Smooth muscle cell (in vitro differentiated cells): ENCODE data around the gene FBXL4. TPM values are rescaled to one million over a fixed set of nuclear protein-coding genes. Genes with fewer than 3 reads are reported as not detected.

Experiments used
- DNase-seq: peaks from one replicate; lab custom pipeline; 2025; ENCODE audit not compliant: unreplicated experiment; lab: John Stamatoyannopoulos, UW
- H2AFZ ChIP-seq: fragments of 200-600 bp; sonication (generic); 2 replicates; pipeline ENCODE4 v1.6.0; 2016; ENCODE audit warnings: antibody characterized with exemption, low read depth, mild to moderate bottlenecking
- H3F3A ChIP-seq: fragments of 200-600 bp; sonication (generic); 2 replicates; pipeline ENCODE4 v1.6.0; 2017; ENCODE audit warnings: antibody characterized with exemption, low read depth
- H3K27ac ChIP-seq: fragments of 200-600 bp; sonication (generic); 2 replicates; pipeline ENCODE4 v1.5.1; 2016; ENCODE audit warnings: low read depth, mild to moderate bottlenecking
- H3K27me3 ChIP-seq: fragments of 200-600 bp; sonication (generic); 2 replicates; pipeline ENCODE4 v1.6.1; 2016; ENCODE audit warnings: low read depth, mild to moderate bottlenecking
- H3K36me3 ChIP-seq: fragments of 200-600 bp; sonication (generic); 2 replicates; pipeline ENCODE4 v1.5.1; 2016; ENCODE audit warnings: low read depth
- H3K4me1 ChIP-seq: fragments of 200-600 bp; sonication (generic); 2 replicates; pipeline ENCODE4 v1.5.1; 2016; ENCODE audit warnings: low read depth
- H3K4me2 ChIP-seq: fragments of 200-600 bp; sonication (generic); 2 replicates; pipeline ENCODE4 v1.6.0; 2016; ENCODE audit warnings: mild to moderate bottlenecking
- H3K4me3 ChIP-seq: fragments of 200-600 bp; sonication (generic); 2 replicates; pipeline ENCODE4 v1.5.1; 2016; ENCODE audit warnings: mild to moderate bottlenecking
- H3K79me2 ChIP-seq: fragments of 200-600 bp; sonication (generic); 2 replicates; pipeline ENCODE4 v1.6.0; 2016; ENCODE audit warnings: low read depth, mild to moderate bottlenecking
- H3K9ac ChIP-seq: fragments of 200-600 bp; sonication (generic); 2 replicates; pipeline ENCODE4 v1.6.0; 2016; ENCODE audit warnings: low read depth
- H3K9me3 ChIP-seq: fragments of 200-600 bp; sonication (generic); replicated peaks from 2 replicates; pipeline ENCODE4 v1.5.1; 2016; ENCODE audit warnings: low read depth
- H4K20me1 ChIP-seq: fragments of 200-600 bp; sonication (generic); 2 replicates; pipeline ENCODE4 v1.6.0; 2016; ENCODE audit warnings: low read depth
- WGBS: methylation state at CpG from one replicate; pipeline ENCODE4 v1.1.7; 2016; ENCODE audit warnings: low lambda C conversion rate; 5-methylcytosine and 5-hydroxymethylcytosine counted together
- polyA plus RNA-seq: library from polyadenylated mRNA; unstranded; fragments of >200 nt; fragmentation: Nextera tagmentation; extraction: Ambion mirVana; gene quantifications from 2 replicates; pipeline ENCODE4 v1.2.1, GENCODE V29; 2016
- total RNA-seq: library from RNA; depleted of rRNA; stranded (reverse); fragments of >200 nt; gene quantifications from 2 replicates; pipeline ENCODE4 v1.2.3, GENCODE V29; 2014
- TF ChIP-seq, protein P1 (sequence below): fragments of 200-600 bp; sonication (generic); IDR thresholded peaks from 2 replicates; pipeline ENCODE4 v1.5.1; 2017; ENCODE audit warnings: borderline replicate concordance, mild to moderate bottlenecking, antibody characterized with exemption; ENCODE audit not compliant: insufficient read depth, poor library complexity, severe bottlenecking

FBXL4 gene
- total and polyA plus RNA-seq, 2 experiments from 2014 or later = 7.3 to 18.8 TPM

DNA sequence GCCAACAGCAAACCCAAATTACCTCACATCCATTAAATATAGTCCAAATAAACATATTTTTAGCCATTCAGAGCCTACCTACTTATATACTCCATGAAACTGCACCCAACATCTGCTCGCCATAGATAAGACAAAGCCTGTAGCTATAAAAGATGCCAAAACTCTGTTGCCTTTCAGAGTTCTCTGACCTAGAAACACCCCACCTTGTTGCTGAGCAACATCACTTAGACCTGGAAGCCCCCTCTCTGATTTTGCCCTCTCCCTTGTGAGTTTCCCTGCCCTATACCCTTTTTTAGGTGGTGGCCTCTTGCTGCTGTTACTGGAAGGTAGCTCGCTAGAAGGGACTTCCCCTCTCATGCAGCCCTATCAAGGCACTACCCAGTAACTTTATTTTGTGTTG lies 27.7 kb upstream of the FBXL4 start:
- Histone ChIP-seq H3K36me3 (no peaks in the 10 kb centered on the region), H2AFZ (no peak overlapping the region), H3K79me2 (no peaks in the 10 kb centered on the region), H3K9me3 (no peaks in the 10 kb centered on the region), H3K4me2 (no peak overlapping the region), H3K4me3 (no peak overlapping the region), H3K27ac (no peak overlapping the region), H3K27me3 (no peaks in the 10 kb centered on the region), H3K4me1 (no peaks in the 10 kb centered on the region), H3K9ac (no peak overlapping the region), H3F3A (no peaks in the 10 kb centered on the region), H4K20me1 (no peaks in the 10 kb centered on the region)
- WGBS = 93% methylated on average over 2 of the region's 2 CpGs
- TF ChIP-seq, protein P1, sequence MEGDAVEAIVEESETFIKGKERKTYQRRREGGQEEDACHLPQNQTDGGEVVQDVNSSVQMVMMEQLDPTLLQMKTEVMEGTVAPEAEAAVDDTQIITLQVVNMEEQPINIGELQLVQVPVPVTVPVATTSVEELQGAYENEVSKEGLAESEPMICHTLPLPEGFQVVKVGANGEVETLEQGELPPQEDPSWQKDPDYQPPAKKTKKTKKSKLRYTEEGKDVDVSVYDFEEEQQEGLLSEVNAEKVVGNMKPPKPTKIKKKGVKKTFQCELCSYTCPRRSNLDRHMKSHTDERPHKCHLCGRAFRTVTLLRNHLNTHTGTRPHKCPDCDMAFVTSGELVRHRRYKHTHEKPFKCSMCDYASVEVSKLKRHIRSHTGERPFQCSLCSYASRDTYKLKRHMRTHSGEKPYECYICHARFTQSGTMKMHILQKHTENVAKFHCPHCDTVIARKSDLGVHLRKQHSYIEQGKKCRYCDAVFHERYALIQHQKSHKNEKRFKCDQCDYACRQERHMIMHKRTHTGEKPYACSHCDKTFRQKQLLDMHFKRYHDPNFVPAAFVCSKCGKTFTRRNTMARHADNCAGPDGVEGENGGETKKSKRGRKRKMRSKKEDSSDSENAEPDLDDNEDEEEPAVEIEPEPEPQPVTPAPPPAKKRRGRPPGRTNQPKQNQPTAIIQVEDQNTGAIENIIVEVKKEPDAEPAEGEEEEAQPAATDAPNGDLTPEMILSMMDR = no peak
- no peak for DNase-seq

DNA sequence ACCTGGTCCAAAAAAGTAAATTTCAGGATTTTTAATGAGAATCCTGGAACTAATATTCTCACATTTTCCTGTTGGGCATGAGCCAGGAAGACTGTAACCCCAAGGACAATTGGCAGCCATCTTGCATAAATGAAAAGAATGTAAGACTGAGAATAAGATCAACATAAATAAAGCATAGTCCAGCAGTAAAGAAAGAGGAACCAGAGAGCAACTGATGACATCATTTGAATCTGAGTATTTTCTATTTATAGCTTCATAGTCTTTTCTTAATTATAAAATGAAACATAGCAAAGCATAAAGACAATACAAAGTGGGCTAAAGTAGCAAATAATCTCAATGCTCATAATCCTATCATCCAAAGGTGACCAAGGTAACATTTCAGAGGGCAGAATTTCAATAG lies 26.6 kb upstream of the FBXL4 start:
- no peaks in the 10 kb centered on the region for H4K20me1 ChIP-seq
- no peak overlapping the region for H3K4me2 ChIP-seq
- no peak overlapping the region for H3K9ac ChIP-seq
- no peaks in the 10 kb centered on the region for H3F3A ChIP-seq
- H3K79me2 ChIP-seq = no peaks in the 10 kb centered on the region
- TF ChIP-seq, protein P1 = no peak
- H3K4me3 ChIP-seq = no peak overlapping the region
- H3K9me3 ChIP-seq = no peaks in the 10 kb centered on the region
- no peaks in the 10 kb centered on the region for H3K27me3 ChIP-seq
- no peak overlapping the region for H2AFZ ChIP-seq
- no peak overlapping the region for H3K27ac ChIP-seq
- no peaks in the 10 kb centered on the region for H3K36me3 ChIP-seq
- no peaks in the 10 kb centered on the region for H3K4me1 ChIP-seq
- DNase-seq = no peak

DNA sequence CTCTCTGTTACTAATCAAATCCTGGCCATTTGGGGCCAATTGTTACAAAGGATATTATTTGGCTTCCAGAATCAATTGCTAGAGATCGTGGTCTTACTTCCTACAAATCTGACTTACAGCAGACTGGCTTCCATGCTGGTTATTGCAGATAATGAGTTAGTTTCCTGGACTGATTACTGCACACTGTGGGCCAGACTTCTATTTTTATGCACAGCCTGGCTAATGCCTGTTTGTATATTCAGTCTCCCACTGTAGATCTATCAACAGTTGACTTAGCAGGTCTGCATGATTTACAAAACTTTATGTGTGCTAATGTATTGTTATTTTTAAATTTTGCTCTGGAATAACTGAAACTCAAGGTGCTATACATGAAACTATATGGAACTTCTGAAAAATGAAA lies 25.8 kb upstream of the FBXL4 start:
- TF ChIP-seq, protein P1 = no peak
- 86% methylated on average over 1 of the region's 1 CpG for WGBS
- H2AFZ ChIP-seq = no peak overlapping the region

DNA sequence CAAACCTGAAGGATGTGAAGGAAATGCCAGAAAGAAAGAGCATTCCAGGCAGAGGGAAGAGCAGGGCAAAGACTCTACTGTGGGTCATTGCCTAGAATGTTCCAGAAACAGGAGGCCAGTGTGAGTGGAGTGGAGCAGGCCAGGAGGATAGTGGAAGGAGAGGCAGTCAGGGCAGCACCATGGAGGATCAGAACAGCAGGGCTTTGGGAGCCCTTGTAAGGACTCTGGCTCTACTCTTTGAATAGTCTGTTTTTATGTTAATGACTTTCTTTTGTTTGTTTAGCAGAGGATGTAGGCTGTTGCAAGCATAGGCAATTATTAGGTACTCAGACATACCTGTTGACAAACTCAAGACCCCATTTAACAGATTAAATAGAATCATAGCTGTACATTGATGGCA lies 23.6 kb upstream of the FBXL4 start:
- Histone ChIP-seq H3K79me2 (no peaks in the 10 kb centered on the region), H3K27ac (no peak overlapping the region), H3F3A (no peaks in the 10 kb centered on the region), H2AFZ (no peak overlapping the region), H3K4me1 (no peaks in the 10 kb centered on the region), H3K4me2 (no peak overlapping the region), H3K36me3 (no peaks in the 10 kb centered on the region), H3K9ac (no peak overlapping the region), H3K9me3 (no peaks in the 10 kb centered on the region), H4K20me1 (no peaks in the 10 kb centered on the region), H3K4me3 (no peak overlapping the region), H3K27me3 (no peaks in the 10 kb centered on the region)
- TF ChIP-seq, protein P1 = no peak
- no peak for DNase-seq

More for the DNA sequence above, 25.8 kb upstream of the FBXL4 start:
- no peaks in the 10 kb centered on the region for H3F3A ChIP-seq
- no peaks in the 10 kb centered on the region for H3K4me1 ChIP-seq
- H4K20me1 ChIP-seq = no peaks in the 10 kb centered on the region
- no peaks in the 10 kb centered on the region for H3K27me3 ChIP-seq
- H3K4me3 ChIP-seq = no peak overlapping the region
- no peak overlapping the region for H3K9ac ChIP-seq
- no peaks in the 10 kb centered on the region for H3K9me3 ChIP-seq
- H3K79me2 ChIP-seq = no peaks in the 10 kb centered on the region
- no peaks in the 10 kb centered on the region for H3K36me3 ChIP-seq
- DNase-seq = no peak
- no peak overlapping the region for H3K4me2 ChIP-seq
- no peak overlapping the region for H3K27ac ChIP-seq
